Testis (tissue), 2 donors: ENCODE results near the gene EYA3.

Experiments
- POLR2A ChIP-seq: fragments of 450-650 bp; IDR thresholded peaks from one replicate; pipeline ENCODE4 v1.6.1; 2017; ENCODE audit warnings: antibody characterized with exemption, mild to moderate bottlenecking, moderate library complexity
- TF ChIP-seq, protein P1 (sequence below), 3 experiments: fragments of 450-650 bp in 2 of 3; fragments of 200-600 bp in 1 of 3; sonication (generic) in 1 of 3; IDR thresholded peaks; one replicate each; pipeline ENCODE4 v1.5.1; 2016 to 2019; ENCODE audit warnings: antibody characterized with exemption in 3 of 3, mild to moderate bottlenecking in 2 of 3, moderate library complexity in 1 of 3

DNA sequence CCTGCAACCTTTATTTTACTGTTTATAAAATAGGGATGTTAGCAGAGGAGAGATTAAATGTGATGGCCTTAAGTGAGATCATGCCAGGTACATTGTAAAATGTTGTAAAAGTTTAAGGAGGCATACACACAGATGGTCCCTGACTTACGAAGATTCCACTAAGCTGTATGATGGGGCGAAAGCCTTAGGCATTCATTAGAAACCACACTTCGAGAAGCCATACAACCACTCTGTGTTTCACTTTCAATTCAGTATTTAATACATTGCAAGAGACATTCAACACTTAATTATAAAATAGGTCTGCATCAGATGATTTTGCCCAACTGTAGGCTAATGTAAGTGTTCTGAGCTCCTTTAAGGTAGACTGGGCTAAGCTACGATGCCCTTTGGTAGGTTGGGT is 149.9 kb downstream of the EYA3 start:
- TF ChIP-seq, protein P1, sequence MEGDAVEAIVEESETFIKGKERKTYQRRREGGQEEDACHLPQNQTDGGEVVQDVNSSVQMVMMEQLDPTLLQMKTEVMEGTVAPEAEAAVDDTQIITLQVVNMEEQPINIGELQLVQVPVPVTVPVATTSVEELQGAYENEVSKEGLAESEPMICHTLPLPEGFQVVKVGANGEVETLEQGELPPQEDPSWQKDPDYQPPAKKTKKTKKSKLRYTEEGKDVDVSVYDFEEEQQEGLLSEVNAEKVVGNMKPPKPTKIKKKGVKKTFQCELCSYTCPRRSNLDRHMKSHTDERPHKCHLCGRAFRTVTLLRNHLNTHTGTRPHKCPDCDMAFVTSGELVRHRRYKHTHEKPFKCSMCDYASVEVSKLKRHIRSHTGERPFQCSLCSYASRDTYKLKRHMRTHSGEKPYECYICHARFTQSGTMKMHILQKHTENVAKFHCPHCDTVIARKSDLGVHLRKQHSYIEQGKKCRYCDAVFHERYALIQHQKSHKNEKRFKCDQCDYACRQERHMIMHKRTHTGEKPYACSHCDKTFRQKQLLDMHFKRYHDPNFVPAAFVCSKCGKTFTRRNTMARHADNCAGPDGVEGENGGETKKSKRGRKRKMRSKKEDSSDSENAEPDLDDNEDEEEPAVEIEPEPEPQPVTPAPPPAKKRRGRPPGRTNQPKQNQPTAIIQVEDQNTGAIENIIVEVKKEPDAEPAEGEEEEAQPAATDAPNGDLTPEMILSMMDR (IDR thresholded peaks at IDR 0.05) = no peak
- TF ChIP-seq POLR2A = no peak
